GM19467 (cell line): Measurements from ENCODE around the gene POLR2H.

Experiments
- ATAC-seq: cut with Tn5 transposase; IDR thresholded peaks from one replicate; pipeline ENCODE4 v1.9.1; 2021; ENCODE audit warnings: mild to moderate bottlenecking, moderate library complexity; ENCODE audit not compliant: unreplicated experiment

POLR2H gene

DNA sequence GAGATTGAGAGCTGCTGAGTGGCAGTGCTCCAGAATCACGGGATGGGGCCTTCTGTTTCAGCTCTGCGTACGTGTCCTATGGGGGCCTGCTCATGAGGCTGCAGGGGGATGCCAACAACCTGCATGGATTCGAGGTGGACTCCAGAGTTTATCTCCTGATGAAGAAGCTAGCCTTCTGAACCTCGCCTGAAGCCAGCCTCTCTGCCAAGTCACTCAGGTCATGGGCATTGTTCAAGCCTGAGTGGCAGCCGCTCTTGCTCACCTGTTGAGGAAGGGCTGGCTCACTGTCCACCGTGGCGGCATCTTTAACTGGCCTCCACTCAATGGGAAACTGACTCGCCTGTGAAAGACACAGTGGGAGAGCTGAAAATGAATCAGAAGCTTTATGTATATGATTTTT is 6.6 kb downstream of the POLR2H start:
- ATAC-seq, result no peak

DNA sequence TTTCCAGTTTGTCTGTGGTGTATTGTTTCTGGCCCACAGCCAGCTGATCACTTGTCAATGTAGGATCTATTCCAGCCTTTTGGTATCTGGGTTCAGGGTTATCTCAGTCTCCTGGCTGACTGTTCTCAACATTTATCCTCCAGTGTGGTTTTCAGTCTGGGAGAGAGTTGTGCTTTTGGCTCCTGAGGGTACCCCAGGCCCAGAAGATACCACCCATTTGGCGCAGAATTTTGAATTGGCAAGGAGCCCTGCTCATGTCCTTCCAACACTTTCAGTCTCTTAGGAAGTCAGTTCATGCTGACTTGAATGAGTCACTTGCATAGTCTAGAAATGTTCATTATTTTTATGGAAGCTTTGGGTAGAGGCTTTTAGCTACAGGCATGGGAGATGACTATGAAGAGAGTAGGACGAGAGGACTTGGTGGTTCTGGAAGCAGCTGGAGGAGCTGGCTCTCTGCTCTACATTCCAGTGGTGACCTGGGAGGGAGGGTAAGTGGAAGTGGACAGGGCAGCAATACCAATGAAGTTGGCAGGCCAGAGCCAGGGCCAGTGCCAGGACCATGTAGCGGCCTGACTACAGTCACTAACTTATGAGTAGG is 7.2 kb downstream of the POLR2H start:
- ATAC-seq, result no peak

DNA sequence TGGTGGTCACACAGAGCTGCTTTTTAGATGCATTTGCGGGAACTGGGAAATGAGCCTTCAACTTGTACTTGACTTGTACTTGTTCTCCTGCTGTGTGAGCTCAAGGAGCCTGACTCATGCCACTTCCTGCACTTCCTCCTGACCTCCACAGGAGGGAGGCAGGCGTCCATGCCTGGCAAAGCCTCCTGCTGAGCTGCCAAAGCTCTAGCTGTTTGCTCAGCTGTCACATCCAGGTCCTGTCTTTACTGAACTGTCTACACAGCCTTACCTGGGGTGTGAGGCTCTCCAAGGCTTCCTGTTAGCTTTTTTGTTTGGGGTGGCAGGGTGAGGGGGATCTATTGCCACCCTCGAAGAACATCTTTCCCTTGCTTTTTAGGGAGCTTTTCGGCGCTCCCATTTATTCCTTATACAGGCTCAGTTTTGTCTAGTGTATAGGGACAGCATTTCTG is 10.1 kb downstream of the POLR2H start:
- ATAC-seq, result peak; percentile 80

DNA sequence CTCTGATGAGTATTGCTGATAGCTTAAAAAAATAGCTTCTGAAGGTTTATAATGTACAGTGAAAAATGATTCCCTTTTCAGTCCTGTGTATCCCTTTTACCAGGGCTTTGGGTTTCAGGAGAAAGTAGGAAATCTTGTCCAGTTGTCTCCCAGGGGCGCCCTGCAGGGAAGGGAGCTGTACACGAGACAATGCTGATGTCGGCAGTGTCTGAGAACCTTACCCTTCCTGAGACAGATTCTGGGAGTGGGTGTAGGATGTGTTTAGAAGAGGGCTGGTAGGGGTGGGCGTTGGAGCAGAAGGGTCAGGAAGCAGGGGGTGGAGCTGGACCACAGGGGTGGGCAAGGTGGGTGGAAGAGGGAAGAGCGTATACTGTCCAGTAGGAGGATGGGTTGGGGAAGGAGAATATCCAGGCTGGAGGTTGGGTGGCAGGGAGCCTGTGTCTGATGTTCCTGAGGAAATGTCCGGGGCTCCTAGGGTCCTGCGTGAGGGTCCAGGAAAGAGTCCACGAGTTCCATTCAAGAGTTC is 10.8 kb downstream of the POLR2H start:
- no peak for ATAC-seq

DNA sequence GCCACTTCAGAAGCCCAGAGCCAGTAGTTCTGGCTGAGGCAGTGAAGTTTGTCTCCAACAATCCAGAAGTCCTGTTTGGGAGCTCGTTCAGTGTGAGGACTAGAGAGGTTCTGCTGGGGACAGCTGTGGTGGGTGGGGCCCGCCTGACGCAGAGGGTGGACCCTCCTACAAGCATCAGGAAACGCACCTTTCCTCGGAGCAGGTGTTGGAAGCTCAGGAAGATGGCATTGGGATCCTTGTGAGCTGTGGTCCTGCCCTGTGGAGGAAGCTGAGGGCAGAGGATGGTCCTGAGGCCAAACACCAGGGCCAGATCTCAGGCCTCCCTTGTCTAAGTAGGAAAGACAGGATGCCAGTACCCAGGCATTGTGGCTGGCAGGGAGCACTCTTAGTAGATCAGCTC is 11.4 kb downstream of the POLR2H start:
- ATAC-seq, result no peak

DNA sequence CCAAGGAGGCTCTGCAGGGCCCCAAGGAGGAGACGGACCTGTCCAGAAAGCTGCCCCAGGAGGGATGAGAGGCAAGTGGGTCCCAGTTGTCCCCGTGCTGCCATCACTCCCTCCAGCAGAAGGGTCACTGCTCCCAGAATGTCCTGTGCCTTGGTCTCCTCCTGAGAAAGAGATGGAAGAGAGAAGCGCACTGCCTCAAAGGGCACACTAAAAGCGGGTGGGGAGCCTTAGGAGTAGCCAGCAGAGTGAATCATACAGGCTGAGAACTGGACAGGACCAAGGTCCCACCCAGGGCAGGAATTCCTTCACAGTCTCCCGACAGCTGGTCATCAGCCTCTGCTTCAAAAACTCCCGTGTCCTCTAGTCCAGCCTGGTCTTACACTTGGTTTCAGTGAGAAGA is 11.9 kb downstream of the POLR2H start:
- no peak for ATAC-seq

DNA sequence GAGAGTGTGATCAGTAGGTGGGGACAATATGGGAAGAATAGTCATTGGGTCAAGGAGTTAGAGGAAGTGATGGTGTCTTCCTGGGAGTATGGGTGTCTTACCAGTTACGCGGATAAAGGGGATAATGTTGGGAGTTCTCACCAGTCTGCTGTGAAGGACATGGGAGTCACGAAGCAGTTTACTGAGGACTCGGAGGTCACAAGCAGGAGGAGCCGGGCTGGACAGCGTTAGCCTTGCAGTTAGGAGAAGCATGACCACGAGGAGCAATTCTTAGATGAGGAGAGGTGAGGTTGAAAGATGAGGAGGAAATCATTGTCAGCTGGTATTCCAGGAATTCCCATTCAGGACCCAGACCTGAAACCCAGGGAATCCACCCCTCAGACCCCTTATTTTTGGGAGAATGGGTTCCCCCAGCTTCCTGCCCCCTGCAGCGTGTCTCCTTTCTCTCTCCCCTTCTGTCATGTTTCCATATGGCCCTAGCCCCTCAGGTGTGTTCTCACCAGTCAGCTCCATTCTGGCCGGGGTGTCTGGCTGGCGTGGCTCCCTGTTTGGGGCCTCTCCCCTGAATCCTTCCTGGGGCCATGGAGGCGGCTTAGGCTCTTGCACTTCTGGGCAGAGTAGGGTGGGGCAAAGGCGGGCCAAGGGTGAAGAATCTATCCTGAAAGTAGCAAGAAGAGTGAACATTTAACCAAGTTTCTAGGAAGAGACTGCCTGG is 14.4 kb downstream of the POLR2H start:
- no peak for ATAC-seq

DNA sequence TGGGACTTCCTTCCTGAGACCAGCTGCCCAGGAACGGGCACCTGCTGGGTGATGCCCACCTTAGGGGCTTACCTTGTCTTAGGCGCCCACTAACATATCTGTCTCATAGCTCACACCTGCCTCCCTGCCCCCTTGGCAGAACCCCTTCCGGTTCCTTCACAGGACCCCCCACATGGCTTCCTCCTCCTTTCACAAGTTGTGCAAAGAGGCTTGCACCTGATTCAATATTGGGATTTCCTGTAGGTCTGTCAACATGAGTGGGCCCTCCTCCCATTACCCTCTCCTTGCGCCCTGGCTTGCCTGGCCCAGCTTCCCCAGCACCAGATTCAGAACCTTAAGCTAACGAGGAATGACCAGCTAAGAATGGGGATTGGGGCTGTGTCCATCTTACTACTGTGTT is 15.9 kb downstream of the POLR2H start:
- ATAC-seq, result no peak

DNA sequence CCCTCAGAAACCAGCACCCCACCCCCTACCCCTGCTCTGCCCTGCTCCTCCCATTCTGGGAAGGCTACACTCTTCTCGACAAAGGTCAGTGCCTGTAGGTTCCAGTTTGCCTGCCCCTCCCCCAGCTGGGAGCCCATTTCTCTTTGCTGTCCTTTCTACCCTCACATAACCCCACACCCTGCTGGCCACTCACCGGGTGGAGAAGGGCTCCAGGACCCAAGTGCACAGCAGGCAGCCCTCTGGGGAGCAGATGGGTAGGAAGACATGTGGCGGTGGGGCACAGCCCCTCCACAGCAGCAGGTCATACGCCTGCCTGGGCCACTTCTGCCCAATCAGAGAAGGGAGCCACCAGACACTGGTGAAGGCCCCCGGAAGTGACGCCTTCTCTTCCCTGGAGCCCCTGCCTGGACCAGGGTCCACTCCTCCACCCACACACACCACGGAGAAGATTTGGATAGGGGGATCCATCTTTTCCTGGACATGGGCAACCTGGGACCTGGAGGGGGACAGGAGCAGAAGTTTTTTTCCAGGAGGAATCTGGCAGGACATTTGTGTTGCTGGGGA is 16.5 kb downstream of the POLR2H start, which contains the start of gene THPO:
TSS of gene THPO (minus strand) at position 326 of the 564 bp plus-strand sequence. CDS start 1,948 bp downstream, outside the sequence.
- no peak for ATAC-seq

DNA sequence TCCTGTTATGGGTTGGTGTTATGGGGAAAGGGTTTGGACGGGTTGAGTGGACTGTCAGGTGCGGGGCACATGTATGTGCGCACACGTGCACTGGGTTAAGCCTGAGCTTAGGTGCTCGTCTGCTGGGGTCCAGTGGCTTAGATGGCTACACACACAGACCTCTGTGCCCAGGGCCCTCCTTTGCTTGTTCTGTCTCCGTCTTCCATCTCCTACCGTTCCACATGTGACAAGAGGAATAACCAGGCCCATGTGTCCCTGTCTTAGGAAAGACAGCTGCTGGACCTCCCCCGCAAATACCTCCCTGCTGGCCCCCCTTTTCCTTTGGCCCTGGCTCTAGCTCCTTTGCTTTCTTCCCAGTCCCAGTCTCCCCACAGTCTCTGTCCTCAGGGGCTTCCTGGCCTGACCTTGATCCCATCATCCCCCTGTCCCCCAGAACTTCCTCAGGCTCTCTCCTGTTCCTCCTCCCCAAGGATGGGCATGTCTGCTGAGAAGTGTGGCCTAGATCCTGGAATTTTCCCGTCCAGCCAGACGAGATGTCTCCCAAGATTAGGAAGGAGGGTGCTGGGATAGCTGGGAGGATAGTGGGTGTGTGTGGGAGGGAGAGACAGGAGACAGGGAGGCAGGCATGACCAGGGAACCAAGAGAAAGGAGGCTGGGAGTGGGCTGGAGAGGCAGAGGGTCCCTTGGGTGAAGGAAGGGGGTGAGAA is 17.3 kb downstream of the POLR2H start:
- ATAC-seq, result no peak

DNA sequence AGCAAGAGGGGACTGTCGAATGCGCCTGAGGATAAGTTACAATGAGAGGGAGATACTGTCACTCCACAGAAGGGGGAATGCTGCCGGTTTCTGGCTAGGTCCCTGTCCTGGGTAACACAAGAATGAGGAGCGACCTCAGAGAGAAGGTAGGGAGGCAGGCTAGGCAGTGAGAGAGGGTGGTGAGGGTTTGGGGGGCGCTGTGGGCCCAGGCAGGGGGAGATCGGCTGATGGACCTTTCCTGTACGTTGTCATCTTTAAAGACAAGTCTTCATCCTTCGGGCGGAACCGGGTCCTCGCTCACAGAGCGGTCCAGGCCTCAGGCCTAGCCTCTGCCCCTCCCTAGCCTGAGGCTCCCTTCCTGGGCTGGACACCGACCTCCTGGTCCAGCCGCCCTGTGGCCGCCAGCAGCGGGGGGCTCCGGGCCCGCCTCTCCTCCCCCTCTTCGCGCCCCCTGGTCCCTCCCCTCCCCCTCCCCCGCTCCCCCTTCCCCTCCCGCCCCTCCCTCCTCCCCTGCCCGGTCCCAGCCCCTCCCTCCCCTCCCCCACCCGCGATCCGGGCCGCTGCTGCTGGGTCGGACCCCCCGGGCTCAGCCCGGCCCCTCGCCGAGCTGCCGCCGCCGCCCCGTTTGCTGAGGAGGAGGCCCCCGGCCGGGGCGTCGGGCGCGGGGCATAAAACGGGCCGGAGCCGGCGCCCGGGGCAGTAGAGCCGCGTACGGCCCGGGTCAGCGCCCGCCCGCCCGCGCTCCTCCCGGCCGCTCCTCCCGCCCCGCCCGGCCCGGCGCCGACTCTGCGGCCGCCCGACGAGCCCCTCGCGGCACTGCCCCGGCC is 18.1 kb downstream of the POLR2H start, which contains the start of gene CHRD:
TSS of gene CHRD (plus strand) at position 697 of the 827 bp plus-strand sequence. CDS start 265 bp downstream, outside the sequence.
- ATAC-seq, result no peak

DNA sequence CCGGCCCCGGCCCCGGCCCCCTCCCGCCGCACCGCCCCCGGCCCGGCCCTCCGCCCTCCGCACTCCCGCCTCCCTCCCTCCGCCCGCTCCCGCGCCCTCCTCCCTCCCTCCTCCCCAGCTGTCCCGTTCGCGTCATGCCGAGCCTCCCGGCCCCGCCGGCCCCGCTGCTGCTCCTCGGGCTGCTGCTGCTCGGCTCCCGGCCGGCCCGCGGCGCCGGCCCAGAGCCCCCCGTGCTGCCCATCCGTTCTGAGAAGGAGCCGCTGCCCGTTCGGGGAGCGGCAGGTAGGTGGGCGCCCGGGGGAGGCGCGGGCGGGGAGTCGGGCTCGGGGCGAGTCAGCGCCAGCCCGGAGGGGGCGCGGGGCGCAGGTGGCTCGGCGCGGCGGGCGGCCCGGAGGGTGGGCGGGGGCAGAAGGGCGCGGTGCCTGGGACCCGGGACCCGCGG is 18.7 kb downstream of the POLR2H start:
- no peak for ATAC-seq

DNA sequence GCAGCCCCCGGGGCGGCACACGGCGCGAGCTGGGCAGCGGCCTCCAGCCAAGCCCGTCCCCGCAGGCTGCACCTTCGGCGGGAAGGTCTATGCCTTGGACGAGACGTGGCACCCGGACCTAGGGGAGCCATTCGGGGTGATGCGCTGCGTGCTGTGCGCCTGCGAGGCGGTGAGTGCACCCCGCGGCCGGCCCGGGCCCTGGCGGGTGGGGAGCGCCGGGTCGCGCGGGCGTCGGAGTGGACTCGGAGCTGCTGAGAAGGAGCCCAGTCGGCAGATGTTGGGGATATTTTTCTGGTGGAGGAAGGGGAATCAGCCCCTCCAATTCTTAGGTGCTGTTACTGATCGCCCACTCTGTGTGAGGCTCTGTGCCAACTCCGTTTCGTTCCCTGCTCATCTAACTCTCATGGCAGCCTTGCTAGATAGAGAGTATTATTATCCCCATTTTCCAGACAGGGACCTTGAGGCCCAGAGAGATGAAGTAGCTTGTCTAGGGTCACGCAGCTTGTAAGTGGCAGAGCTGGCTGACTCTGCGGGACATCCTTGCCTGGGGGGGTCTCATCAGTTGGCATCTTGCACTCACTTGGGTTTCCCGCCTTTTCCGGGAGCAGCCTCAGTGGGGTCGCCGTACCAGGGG is 19.2 kb downstream of the POLR2H start:
- ATAC-seq, result no peak

DNA sequence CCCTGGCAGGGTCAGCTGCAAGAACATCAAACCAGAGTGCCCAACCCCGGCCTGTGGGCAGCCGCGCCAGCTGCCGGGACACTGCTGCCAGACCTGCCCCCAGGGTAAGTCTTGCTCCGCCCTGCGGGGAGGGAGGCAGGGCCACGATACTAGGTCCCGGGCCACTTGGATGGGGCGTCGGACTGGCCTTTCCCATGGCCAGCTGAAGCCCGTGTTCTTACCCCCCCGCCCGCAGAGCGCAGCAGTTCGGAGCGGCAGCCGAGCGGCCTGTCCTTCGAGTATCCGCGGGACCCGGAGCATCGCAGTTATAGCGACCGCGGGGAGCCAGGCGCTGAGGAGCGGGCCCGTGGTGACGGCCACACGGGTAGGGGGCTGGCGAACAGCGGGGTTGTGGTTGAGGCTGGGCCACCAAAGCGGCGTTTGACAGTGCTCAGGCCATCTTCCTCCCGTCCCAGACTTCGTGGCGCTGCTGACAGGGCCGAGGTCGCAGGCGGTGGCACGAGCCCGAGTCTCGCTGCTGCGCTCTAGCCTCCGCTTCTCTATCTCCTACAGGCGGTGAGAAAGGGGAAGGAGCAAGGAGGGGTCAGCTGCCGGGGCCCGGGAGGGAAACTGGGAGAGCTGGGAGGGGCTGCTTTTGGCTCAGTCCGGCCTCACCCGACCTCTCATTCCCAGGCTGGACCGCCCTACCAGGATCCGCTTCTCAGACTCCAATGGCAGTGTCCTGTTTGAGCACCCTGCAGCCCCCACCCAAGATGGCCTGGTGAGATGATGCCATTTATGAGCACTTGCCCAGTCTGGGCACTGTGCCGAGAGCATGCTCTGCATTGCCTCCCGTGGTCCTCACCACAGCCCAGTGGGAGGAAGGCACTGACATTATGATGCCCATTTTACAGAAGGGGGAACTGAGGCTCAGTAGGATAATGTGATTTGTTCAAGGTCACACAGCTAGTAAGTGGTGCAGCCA is 20.0 kb downstream of the POLR2H start:
- no peak for ATAC-seq

DNA sequence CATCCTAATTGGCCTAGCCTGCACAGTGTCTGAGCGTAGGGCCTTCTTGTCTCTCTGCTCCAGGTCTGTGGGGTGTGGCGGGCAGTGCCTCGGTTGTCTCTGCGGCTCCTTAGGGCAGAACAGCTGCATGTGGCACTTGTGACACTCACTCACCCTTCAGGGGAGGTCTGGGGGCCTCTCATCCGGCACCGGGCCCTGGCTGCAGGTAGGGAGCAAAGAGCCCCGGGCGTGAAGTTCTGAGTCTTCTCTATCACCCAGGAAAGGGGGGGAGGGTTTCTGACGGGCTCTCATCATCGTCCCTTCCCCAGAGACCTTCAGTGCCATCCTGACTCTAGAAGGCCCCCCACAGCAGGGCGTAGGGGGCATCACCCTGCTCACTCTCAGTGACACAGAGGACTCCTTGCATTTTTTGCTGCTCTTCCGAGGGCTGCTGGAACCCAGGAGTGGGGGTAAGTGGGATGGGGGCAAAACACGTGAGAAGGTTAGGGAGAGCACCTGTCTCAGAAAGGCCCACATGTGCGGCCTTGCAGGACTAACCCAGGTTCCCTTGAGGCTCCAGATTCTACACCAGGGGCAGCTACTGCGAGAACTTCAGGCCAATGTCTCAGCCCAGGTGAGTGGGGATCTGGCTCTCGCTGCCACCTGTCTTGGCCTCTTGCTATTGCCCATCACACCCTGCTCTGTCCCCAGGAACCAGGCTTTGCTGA is 21.0 kb downstream of the POLR2H start:
- no peak for ATAC-seq

DNA sequence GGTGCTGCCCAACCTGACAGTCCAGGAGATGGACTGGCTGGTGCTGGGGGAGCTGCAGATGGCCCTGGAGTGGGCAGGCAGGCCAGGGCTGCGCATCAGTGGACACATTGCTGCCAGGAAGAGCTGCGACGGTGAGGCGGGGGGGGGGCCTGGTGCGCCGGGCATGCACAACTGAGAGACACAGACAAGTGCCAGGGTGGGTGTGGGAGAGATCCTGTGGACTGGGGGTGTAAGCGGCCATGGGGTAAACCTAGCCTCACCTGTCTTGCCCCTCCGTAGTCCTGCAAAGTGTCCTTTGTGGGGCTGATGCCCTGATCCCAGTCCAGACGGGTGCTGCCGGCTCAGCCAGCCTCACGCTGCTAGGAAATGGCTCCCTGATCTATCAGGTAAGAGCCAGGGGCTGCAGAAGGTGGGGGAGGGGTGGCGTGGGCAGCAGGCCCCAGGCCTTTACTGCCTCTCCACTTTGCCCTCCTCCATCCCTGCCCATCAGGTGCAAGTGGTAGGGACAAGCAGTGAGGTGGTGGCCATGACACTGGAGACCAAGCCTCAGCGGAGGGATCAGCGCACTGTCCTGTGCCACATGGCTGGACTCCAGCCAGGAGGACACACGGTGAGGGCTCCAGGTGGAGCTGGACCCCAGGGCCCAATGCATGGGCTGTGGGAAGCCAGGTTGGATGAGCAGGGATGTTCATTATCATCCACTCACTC is 21.7 kb downstream of the POLR2H start:
- ATAC-seq, result no peak

DNA sequence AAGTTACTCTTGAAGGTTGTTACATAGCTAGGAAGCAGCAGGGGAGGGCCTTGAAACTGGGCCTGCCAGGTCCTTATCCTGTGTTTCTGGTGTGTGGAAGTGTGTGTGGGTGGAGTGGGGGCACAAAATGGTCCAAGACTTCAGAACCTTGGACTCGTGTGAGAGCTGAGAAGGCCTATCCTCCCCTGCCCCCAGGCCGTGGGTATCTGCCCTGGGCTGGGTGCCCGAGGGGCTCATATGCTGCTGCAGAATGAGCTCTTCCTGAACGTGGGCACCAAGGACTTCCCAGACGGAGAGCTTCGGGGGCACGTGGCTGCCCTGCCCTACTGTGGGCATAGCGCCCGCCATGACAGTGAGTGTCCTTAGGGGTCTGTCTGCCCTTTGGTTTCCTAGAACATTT is 22.8 kb downstream of the POLR2H start:
- no peak for ATAC-seq
